ENCODE measurements around the gene PIK3R5. TPM values are rescaled to one million over a fixed set of nuclear protein-coding genes. Genes with fewer than 3 reads are reported as not detected.

The PIK3R5 gene
- total and polyA plus RNA-seq, 2 donors from 2014 or later, result 0.45 to 19.1 TPM

- Histone ChIP-seq H3K9ac (ENCODE audit: low read length in 3 of 3) (no peak overlapping the region), H3K27me3 (ENCODE audit: control insufficient read depth, insufficient read depth, low read length) (no peaks in the 10 kb centered on the region), H3K9me3 (ENCODE audit: control insufficient read depth in 2 of 3, insufficient read depth in 1 of 3, low read length in 3 of 3) (no peaks in the 10 kb centered on the region), H3K27ac (ENCODE audit: low read depth in 2 of 2, low read length in 2 of 2) (no peak overlapping the region), H3K36me3 (ENCODE audit: control insufficient read depth in 2 of 3, insufficient read depth in 3 of 3, low read length in 3 of 3) (no peaks in the 10 kb centered on the region), H3K4me3 (ENCODE audit: low read length in 3 of 3) (no peak overlapping the region), H3K4me1 (ENCODE audit: control insufficient read depth in 2 of 3, insufficient read depth in 2 of 3, low read depth in 1 of 3, low read length in 3 of 3) (peaks cover 0 to 2% (median 0%) of the 10 kb centered on the region in 3 donors)
- intact Hi-C loops (cut with DNase I), result no loop called here
- DNase-seq (no peak), FAIRE-seq (no peak)
- TF ChIP-seq CTCF (IDR thresholded peaks at IDR 0.05; ENCODE audit: borderline replicate concordance, extremely low read depth, insufficient read depth), result no peak
These were observed 109.9 kb downstream of the PIK3R5 start for GRCh38 chr17:8855477-8856204.

DNA sequence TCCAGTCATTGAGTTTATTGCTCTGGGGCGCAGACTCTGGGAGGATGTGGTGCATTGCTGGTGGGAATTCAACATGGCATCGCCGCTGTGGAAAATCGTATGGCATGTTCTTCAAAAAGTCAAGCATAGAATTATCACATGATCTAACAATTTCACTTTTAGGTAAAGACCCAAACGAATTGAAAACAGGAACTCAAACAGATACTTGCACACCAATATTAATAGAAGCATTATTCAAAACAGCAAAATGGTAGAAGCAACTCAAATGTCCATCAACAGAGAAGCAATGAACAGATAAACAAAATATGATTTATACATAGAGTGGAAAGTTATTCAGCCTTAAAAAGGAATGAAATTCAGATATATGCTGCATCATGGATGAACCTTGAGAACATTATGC is 113.9 kb downstream of the PIK3R5 start:
- no peak for TF ChIP-seq CTCF (IDR thresholded peaks at IDR 0.05; ENCODE audit: borderline replicate concordance, extremely low read depth, insufficient read depth)
- intact Hi-C loops (cut with DNase I), result no loop called here
- no peaks in the 10 kb centered on the region for H3K36me3 ChIP-seq (ENCODE audit: control insufficient read depth in 2 of 3, insufficient read depth in 3 of 3, low read length in 3 of 3)
- no peak overlapping the region for H3K9ac ChIP-seq (ENCODE audit: low read length in 3 of 3)
- H3K27me3 ChIP-seq (ENCODE audit: control insufficient read depth, insufficient read depth, low read length), result no peaks in the 10 kb centered on the region
- FAIRE-seq (no peak), DNase-seq (no peak)
- H3K4me1 ChIP-seq (ENCODE audit: control insufficient read depth in 2 of 3, insufficient read depth in 2 of 3, low read depth in 1 of 3, low read length in 3 of 3), result no peaks in the 10 kb centered on the region
- H3K9me3 ChIP-seq (ENCODE audit: control insufficient read depth in 2 of 3, insufficient read depth in 1 of 3, low read length in 3 of 3), result no peaks in the 10 kb centered on the region
- H3K4me3 ChIP-seq (ENCODE audit: low read length in 3 of 3), result no peak overlapping the region
- H3K27ac ChIP-seq (ENCODE audit: low read depth in 2 of 2, low read length in 2 of 2), result no peak overlapping the region

DNA sequence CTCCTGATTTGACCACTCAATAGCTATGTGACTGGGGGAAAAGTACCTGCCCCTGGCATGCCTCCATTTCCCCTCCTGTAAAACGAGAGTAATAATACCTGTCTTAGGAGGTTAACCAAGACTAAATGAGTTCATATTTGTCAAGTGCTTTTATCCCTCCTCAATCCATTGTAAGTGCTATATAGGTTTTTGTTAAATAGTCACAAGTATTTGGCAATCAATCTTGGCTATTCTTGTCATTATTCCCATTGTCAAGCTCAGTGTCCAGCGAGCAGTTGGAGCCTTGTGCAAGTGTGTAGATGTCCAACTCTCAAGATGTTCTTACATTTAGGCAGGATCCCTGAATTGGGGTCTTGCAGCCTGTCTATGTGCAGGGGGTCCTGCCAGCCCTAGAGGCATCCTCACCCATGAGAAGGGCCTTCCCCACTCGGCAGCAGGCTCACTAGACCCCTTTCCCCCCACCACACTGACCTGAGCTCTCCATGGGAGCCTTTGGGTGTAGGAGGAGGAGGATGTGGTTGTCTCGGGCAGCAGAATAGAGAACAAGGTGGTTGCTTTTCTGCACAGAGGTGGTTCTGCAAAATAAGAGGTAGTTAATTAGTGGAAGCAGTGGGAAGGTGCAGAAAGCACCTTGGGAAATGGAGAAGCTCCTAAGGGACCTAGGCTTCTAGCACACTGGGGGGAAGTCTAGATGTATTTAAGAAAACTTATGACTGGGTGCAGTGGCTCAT is 116.0 kb downstream of the PIK3R5 start:
- FAIRE-seq (no peak), DNase-seq (no peak)
- Histone ChIP-seq H3K9me3 (ENCODE audit: control insufficient read depth in 2 of 3, insufficient read depth in 1 of 3, low read length in 3 of 3) (no peaks in the 10 kb centered on the region), H3K36me3 (ENCODE audit: control insufficient read depth in 2 of 3, insufficient read depth in 3 of 3, low read length in 3 of 3) (no peaks in the 10 kb centered on the region), H3K4me3 (ENCODE audit: low read length in 3 of 3) (no peak overlapping the region), H3K4me1 (ENCODE audit: control insufficient read depth in 2 of 3, insufficient read depth in 2 of 3, low read depth in 1 of 3, low read length in 3 of 3) (no peaks in the 10 kb centered on the region), H3K9ac (ENCODE audit: low read length in 3 of 3) (no peak overlapping the region), H3K27me3 (ENCODE audit: control insufficient read depth, insufficient read depth, low read length) (no peaks in the 10 kb centered on the region), H3K27ac (ENCODE audit: low read depth in 2 of 2, low read length in 2 of 2) (no peak overlapping the region)
- no peak for TF ChIP-seq CTCF (IDR thresholded peaks at IDR 0.05; ENCODE audit: borderline replicate concordance, extremely low read depth, insufficient read depth)
- intact Hi-C loops (cut with DNase I), result no loop called here
